Measurements from ENCODE around the gene GALNT18. TPM values are rescaled to one million over a fixed set of nuclear protein-coding genes. Genes with fewer than 3 reads are reported as not detected.

Gene GALNT18
- total RNA-seq, 1 donor from 2014 or later: 1.2 TPM

DNA sequence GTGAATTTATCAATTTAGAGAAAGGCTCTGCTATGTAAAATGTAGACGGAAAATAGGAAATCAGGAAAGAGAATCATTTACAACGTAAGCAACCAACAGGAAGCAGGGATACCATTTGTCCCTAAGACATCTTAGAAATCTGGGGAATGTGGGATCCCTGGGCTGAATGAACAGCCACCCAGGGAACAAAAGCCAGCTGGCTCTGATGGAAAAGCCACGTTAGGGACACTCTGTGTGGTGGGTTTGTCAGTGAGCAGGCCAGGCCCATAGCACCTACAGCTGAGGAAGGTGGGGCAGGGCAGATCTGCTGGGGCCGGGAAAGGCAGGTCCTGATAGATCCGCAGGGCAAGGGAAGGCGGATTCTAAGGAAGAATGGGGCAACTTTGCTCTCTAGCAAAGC is 181.7 kb downstream of the GALNT18 start:
- intact Hi-C loops (cut with micrococcal nuclease): no loop called here

DNA sequence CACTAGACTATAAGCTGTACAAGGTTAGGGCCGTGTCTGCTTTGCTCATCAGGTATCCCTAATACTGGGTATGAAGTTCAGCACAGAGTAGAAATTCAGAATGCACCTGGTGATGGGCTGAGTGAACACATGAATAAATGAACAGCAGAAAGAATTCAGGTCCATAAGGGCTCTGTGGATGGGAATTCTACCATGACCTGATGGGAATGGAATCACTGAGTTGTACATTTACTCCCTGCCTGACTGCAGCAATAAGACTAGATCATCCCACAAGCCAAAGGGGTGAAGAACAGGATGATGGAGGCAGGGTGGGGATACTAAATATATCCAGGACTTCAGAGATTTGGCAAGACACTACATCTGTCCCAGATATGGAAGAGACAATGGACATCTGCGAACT is 182.2 kb downstream of the GALNT18 start:
- intact Hi-C loops (cut with micrococcal nuclease): no loop called here

DNA sequence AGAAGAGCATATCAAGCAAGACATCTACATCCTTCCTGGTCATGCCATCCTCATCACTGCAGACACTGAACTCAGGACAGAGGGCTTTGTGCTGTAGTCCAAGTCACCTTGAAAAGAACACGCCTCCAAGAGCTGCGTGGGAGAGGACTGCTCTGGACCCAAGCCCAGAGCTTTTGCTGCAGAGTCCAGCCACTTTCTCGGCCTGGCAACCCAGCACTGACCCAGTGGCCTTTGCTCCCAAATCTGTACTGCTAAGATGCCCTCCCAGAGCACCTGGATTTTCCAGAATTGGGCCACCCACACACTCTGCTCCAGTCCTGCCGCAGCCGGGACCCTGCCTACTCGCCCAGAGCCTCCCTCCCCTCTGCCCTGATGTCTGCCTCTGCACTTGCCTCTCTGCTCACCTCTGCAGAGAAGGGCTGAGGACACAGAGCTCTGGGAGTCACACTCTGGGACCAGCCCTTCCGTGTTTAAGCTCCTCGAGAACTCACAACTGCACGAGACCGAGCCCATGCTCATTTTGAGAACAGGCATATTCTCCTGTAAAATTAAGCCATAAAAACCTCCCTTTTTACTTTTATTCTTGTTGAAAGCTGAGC is 185.0 kb downstream of the GALNT18 start:
- intact Hi-C loops (cut with micrococcal nuclease): no loop called here

DNA sequence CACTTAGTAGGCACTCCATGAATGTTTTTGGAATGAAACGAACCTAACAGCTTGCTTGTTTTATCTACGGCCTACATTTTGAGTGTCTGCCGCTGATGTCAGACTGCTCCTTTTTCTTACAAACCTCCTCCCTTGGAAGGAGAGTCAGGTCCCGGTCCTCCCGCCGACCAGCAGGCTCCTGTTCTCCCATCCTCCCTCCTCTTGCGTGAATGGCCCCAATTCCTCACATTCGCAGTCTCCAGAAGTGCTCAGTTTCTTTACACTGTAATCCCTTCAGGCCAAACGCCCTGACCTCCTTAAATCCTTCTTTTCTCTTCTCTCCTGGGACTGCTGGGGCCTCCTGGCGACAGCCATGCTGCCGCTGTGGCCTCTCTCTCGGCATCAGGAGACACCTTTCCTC is 186.2 kb downstream of the GALNT18 start:
- intact Hi-C loops (cut with micrococcal nuclease): no loop called here

DNA sequence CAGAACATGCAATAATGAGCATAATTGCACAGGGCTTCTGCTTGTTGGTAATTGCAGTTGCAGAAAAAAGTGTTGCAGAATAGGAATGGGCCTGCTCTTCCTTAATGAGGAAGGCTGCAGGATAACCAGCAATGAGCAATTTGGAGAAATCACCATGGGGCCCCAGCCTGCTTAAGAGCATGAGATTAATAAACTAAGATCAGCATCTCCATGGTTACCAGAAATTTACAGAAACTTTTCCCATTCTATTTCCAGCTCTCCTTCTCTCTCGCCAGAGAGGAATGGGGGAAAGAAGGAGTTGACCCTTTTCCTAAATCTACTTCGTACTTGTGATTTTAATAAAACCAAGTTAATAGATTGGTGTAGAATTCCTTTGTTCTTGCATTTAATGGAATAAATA is 187.8 kb downstream of the GALNT18 start:
- intact Hi-C loops (cut with micrococcal nuclease): no loop called here

DNA sequence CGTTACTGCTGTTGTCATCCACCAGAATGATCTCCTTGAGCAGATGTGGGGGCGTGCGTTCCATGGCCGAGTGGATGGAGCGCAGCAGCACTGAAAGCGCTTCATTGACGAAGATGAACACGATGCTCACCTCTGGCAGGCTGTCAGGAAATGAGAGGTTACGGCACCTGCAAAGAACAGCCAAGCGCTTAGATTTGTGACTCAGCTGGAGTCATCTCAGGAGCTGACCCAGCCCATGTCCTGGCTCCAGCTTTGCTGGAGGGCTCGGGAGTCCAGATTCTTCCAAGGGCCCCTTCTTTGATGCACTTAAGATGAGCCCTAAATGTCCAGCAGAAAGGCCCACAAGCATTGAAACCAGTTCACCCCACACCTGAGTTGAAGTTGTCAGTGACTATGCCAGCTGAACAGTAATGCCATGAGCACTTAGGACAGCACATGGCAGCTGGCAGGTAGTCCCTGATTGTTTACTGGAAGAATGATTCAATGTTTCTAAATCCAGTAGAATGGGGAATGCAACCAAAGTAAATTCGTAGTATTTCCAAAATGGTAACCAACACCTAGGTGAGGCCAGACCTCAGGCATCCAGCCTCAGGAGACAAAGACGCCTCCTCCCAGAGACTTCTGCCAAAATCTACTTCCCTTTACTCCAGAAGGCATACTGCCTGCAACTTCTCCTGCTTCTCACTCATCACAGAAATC is 189.0 kb downstream of the GALNT18 start:
- intact Hi-C loops (cut with micrococcal nuclease): no loop called here

DNA sequence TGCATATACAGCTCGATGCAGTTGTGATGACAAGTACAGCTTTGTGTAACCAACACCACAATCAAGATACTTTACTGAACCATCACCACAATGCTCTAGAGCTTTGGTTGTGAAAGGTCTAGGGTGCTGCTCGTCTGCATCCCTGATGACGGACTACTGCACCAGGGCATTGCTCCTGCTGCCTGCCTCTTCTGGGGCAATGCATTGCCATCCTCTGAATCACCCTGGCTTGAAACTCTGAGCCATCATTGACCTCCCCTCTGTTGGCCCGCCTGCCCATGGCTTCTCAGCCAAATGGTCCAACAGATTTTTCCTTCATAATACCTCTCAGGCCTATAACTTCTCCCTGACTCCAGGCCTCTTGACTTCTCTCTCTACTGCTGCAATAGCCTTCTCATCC is 191.4 kb downstream of the GALNT18 start:
- intact Hi-C loops (cut with micrococcal nuclease): no loop called here

DNA sequence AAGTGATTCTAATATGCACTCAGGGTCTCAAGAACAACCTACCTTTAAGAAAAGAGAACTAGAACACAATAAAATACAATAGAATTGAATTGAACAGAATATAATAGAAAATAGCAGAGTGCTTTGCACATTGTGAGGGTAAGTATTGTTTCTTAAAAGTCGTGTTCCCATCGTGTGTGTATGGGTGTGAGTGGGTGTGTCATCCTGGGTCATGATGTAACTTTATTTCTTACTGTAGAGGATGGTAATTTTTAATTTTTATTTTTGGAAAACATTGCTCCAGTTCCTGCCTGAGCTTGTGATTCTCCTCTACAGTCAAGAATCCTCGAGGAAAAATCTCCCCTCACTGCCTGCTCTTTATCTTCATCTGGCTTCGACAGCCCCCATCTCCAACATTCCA is 193.1 kb downstream of the GALNT18 start:
- intact Hi-C loops (cut with micrococcal nuclease): no loop called here

DNA sequence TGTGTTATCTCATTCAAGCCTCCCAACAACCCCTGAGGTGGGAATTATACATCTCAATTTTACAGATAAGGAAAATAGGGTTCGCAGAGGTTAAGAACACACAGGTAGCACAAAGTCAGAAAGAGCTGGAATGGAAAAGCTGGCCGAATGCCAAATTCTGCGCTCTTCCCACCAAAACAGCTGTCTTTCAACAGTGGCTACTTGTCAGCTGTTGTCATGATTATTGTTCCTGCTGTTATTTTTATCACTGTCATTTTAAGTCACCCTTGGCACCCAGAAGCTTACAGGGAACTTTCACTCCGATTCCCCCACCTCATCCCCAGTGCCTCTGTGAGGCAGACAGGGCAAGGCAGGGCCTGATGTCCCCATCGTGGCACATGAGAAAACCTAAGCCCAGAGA is 194.3 kb downstream of the GALNT18 start:
- intact Hi-C loops (cut with micrococcal nuclease): no loop called here

DNA sequence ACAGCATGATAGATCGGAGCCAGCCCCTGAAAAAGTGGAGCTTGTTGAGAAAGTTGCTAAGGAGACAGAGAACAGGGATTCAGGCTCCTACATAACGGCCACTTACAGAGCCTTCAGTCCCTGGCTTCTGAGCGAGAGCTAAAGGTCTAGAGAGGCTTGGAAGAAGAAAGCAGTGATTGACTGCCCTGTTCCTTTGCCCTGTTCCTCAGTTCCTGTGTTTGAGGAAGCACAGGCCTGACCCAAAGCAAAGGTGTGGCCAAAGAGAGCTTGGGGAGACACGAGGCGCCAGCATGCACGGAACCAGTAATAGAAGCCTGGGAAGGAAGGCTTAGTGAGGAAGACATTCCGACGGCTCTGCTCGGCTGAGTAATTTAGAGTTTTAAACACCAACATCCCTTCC is 194.7 kb downstream of the GALNT18 start:
- intact Hi-C loops (cut with micrococcal nuclease): no loop called here

DNA sequence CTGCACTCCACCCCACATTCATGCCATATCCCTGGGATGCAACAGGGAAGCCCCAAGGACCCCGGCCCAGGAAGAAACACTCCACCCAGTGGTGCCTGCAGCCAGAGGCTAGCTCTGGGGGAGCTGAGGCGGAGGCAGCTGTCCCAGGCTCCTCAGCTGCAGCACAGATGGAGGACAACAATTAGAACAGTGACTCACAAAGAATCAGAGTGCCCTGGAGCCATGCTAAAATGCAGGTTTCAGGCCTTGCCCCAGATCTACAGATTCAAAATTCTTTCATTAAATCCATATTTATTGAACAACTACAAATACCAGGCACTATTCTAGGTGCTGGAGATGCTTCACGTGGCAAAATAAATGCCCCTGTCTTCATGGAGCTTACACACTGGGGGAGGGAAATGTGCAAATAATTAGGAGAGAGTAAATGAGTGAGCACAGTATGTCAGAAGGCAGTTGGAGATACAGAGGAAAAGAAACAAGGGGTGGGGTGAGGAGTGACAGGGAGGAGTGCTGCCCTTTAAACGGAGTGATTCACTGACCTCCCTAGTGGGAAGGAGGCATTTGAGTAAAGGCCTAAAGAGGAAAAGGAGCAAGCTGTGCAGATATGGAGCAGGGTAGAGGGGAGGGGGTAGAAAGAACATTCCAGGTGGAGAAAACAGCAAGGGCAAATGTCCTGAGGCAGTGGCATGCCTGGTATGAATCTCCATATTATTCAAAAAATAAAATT is 195.4 kb downstream of the GALNT18 start:
- intact Hi-C loops (cut with micrococcal nuclease): no loop called here

DNA sequence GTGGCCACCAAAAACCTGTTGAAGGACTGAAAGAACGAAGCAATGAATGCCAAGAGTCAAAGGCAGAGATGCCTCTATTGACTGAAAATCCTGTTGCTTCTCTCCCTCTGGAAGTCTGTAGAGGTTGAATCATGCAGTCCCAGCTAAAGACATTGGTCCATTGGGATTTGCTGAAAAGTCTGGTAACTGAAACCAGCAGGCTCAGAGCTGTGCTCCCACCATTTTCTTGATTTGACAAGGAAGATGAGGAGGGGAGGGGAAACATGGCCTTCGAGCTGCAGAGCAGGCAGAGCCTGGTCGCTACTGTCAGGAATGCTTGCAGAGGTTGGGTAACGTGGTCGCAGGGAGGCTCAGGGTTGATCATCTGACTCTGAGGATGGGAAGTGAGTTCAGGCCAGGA is 196.0 kb downstream of the GALNT18 start:
- intact Hi-C loops (cut with micrococcal nuclease): no loop called here

DNA sequence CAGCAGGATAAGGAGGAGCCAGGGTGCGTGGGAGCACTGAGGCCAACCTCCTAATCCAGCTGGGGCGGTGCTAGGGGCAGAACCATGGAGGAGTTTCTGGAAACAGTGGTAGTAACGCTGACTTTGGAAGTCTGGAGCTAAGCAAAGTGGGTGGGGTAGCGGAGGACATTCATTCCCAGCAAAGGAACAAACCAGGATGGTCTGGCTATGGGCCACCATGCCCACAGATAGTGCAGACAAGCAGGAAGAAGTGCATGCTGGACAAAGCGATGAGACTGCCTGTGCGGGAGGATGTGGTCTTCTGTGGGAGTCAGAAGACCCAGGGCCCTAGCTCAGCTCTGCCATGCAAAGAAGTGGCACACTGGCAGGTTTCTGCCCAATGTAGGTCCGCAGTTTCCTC is 197.1 kb downstream of the GALNT18 start:
- intact Hi-C loops (cut with micrococcal nuclease): no loop called here

DNA sequence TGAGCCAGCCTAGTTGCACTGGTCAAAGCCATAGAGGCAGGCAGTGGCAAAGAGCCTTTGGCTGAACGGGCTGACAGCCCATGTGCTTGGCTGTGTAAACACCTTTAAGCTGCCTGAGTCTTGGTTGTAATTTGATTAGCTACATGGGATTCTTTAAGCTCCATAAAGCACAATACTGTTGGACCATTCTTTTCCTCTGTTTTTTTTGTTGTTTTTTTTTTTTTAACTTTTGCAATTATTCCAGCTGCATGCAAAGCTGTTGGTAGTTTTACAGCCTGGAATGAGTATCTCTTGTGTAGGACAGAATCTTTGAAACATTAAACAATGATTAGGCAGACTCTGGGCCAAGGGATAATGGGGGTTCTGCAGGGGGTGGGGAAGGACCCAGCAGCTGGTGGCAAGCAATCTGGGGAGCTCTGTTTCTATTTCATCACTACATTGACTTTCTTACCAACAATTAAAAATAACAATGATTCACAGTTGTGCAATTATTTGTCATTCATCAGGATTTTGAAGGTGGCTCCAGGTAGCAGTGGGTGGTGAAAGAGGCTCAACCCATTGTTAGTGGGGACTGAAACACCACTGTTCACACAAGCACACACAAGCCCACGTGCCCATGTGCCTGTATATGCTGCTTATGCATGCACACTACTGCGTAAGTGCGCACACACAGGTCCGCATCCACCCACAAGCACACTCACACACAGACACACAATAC is 199.2 kb downstream of the GALNT18 start:
- intact Hi-C loops (cut with micrococcal nuclease): no loop called here

DNA sequence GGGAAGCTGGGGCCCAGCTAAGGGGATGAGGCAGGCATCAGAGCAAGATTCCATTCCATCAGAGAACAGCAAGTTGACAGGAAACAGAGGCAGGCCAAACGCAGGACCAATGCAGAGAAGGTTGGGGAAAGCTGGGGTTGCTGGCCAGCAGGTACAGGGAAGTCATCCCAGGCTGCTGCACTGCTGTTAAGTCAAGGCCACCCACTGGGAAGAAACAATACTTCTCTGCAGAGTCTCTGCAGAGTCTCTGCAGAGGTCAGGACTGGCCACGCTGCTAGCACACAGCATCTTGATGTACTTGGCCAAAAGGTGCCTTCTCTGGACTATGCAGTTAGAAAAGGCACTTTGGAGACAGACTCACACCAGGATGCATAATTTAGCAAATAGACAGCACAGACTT is 200.3 kb downstream of the GALNT18 start:
- intact Hi-C loops (cut with micrococcal nuclease): no loop called here

DNA sequence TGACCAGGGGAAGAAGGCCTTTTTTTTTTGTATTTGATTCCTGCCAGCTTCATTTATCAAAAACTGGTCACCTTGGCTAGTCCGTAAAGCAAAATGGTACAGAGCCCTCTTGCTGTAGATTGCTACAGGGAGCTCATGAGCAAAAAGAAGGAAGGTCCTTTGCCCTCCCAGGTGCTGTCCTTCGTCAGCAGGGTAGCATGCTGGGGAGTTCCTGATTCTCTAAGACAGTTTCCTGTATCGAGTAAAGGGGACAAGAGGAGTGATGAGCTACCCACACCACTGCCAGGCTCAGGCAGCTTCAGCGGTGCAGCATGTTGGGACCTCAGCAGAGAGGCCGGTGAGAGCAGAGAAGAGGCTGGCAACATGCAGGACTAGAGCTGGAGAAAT is 200.9 kb downstream of the GALNT18 start:
- intact Hi-C loops (cut with micrococcal nuclease): no loop called here

DNA sequence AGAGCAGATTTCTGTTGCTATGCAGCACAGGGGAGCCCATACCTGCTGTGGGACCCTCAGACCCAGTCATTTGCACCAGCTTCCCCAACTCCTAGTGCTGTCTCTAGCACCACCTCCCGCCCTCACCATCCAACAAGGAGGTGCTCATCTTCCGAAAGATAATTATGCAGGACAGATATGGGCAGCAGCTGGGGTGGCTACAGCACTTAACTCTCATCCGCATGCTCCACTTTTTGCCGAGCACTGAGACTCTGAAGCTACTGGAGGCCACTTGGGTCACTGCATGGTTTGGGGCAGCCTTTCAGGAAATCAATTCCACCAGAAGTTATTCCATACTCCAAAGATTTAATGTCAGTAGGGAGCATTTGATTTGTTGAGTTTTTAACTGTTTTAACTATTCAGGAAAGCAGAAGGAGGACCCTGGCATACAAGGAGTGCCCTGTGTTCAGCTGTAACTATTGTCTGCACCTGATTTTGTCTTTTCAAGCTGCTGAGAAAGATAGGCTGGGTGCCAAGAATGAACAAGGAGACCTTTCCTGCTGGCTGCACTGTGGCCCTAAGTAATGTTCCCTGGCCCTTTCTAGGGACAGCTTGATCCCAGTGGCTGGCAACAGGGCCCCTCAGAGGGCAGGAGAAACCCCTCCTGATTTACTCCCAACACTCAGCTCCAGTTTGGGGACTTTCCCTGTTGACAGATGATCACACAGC is 201.5 kb downstream of the GALNT18 start:
- intact Hi-C loops (cut with micrococcal nuclease): no loop called here

DNA sequence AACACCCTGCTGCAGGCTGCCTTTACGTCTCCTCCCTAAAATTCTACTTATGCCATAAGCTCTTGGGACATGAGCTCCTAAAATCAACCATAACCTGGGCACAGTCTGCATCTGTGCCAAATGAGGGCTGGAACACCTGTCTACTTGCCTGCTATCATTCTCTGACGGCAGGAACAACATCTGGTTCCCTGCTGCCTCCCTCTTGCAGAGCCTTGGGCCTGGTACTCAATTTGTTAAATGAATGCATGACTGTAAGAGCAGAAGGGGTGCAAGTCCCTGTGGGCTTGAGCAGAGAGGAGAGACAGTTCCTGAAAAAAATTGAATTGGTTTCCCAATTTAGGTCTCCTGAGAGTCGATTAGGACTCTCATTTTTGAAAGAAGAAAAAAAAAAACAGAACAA is 202.1 kb downstream of the GALNT18 start:
- intact Hi-C loops (cut with micrococcal nuclease): no loop called here

DNA sequence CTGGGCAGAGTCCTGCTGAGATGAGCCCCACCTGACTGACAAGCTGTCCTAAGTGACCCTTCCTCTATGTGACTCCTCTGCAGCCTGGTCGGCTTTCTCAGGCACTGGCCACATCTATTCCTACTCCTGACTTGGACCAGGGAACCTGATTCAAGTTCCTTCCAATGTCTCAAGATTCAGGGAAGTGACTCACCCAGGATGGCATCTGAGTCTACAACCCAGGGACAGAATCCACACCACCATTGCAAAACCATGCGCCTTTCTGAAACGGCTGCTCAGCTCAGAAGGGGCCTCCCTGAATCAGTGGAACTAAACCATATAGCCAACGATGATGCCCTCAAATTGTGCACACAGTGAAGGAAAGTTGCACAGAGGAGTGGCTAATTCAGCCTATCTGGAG is 204.9 kb downstream of the GALNT18 start:
- intact Hi-C loops (cut with micrococcal nuclease): no loop called here

DNA sequence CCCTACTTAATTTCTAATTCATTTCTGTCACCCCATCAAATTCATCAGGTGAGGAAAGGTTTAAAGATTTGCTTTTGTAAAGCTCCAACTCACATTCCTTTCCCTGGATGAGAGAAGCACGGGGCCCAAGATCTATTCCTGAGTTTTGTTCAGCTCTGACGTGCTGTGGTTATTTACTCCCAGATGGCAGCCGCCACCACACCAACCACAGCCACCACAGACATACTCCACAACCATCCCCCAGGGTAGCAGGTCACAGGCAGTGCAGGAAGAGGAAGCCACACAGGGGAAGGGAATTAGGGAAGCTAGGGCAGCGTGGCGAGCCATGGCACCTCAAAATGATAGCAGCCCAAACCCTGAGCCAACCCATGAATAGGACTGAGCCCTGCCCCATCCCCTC is 205.3 kb downstream of the GALNT18 start:
- intact Hi-C loops (cut with micrococcal nuclease): no loop called here

DNA sequence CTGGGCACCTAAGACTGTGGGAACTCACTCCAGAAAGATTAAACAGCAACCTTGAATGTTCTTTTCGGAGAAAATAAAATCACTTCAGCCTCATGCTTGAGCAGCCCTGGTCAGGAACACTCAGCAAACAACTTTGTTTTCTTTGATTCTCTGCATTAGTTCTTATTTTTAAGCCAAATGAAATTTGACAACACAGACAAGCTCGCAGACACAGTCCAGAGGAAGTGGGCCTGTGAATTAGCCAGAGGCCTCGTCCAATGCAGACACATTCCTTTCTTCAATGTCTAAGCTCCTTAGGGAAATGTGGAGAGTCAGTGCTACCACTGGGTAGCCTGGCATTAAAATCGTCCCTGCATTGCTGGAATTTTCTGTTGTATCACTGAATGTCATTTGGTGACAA is 205.9 kb downstream of the GALNT18 start:
- intact Hi-C loops (cut with micrococcal nuclease): no loop called here

DNA sequence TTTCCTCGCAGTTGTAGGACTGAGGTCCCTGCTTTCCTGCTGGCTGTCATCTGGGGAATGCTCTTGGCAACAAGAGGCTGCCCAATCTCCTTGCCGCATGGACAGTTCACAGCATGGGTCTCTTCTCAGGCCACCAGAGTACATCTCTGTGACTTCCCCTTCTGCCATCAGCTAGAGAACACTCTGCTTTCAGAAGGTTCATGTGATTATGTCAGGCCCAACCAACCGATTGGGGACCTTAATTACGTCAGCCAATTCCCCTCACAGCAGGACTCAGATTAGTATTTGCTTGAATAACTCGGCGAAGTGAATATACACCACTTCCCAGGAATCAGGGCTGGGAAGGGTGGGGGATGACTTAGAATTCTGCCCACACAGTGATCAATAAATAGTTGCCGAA is 206.8 kb downstream of the GALNT18 start:
- intact Hi-C loops (cut with micrococcal nuclease): no loop called here
